Endodermal cell (in vitro differentiated cells): ENCODE measurements around the gene GALM. TPM values are rescaled to one million over a fixed set of nuclear protein-coding genes. Genes with fewer than 3 reads are reported as not detected.
A peak's percentile ranks its signal among the peaks of the same experiment; 100 is the strongest.

ENCODE experiments used
- DNase-seq: peaks from one replicate; pipeline ENCODE4 v3.0.0-alpha.2; 2017
- H3K27ac ChIP-seq: 2 replicates; pipeline ENCODE4 v1.5.1; 2013; ENCODE audit warnings: mild to moderate bottlenecking, low read depth, low read length, moderate library complexity
- H3K27me3 ChIP-seq: 2 replicates; pipeline ENCODE4 v1.6.1; 2013; ENCODE audit warnings: mild to moderate bottlenecking, low read length, moderate library complexity; ENCODE audit not compliant: insufficient read depth, control insufficient read depth, poor library complexity, severe bottlenecking
- H3K36me3 ChIP-seq: 2 replicates; pipeline ENCODE4 v1.7.0; 2013; ENCODE audit warnings: mild to moderate bottlenecking, low read length, moderate library complexity; ENCODE audit not compliant: control insufficient read depth, insufficient read depth
- H3K4me1 ChIP-seq: one replicate; pipeline ENCODE4 v1.7.0; 2013; ENCODE audit warnings: low read length; ENCODE audit not compliant: control insufficient read depth, insufficient read depth
- H3K4me3 ChIP-seq: 2 replicates; pipeline ENCODE4 v1.5.1; 2013; ENCODE audit warnings: mild to moderate bottlenecking, low read length, moderate library complexity
- H3K9ac ChIP-seq: 2 replicates; pipeline ENCODE4 v1.6.1; 2013; ENCODE audit warnings: mild to moderate bottlenecking, low read length, moderate library complexity; ENCODE audit not compliant: poor library complexity, severe bottlenecking; ENCODE audit errors: extremely low read depth
- H3K9me3 ChIP-seq: 2 replicates; pipeline ENCODE4 v1.6.1; 2013; ENCODE audit warnings: mild to moderate bottlenecking, low read length, moderate library complexity; ENCODE audit not compliant: control insufficient read depth
- H3K27ac Mint-ChIP-seq: 2 replicates; pipeline ENCODE4 v1.8.0; 2020; ENCODE audit warnings: mixed read lengths
- H3K27me3 Mint-ChIP-seq: 2 replicates; pipeline ENCODE4 v1.8.0; 2021; ENCODE audit warnings: mild to moderate bottlenecking, mixed read lengths; ENCODE audit not compliant: insufficient read depth
- H3K36me3 Mint-ChIP-seq: 2 replicates; pipeline ENCODE4 v1.8.0; 2020; ENCODE audit warnings: low read depth, mixed read lengths
- H3K4me1 Mint-ChIP-seq: 2 replicates; pipeline ENCODE4 v1.8.0; 2020; ENCODE audit warnings: mixed read lengths
- H3K4me3 Mint-ChIP-seq: 2 replicates; pipeline ENCODE4 v1.8.0; 2020; ENCODE audit warnings: mild to moderate bottlenecking, moderate library complexity, mixed read lengths
- H3K9me3 Mint-ChIP-seq: 2 replicates; pipeline ENCODE4 v1.8.0; 2020; ENCODE audit warnings: mild to moderate bottlenecking, mixed read lengths
- WGBS, 2 experiments: methylation state at CpG; one replicate each; pipeline versions ENCODE4 v1.1.5 to v1.1.7; 2013; ENCODE audit warnings: missing lambda C conversion rate in 2 of 2, mixed read lengths in 1 of 2; ENCODE audit not compliant: insufficient coverage in 1 of 2, insufficient read length in 1 of 2; 5-methylcytosine and 5-hydroxymethylcytosine counted together
- total RNA-seq, 2 donors: library from RNA; stranded (reverse); fragmentation: NEBNext Ultra II Directional in 1 of 2; extraction: Animal tissue kit (Norgen Biotek cat#: 25700) in 1 of 2; gene quantifications; 2 replicates in 1 of 2; 3 replicates in 1 of 2; pipeline ENCODE4 v1.2.1, GENCODE V29; 2021
- TF ChIP-seq, protein P1 (sequence below): fragments of 200-600 bp; sonication (generic); conservative IDR thresholded peaks from 2 replicates; pipeline ENCODE4 v1.5.0; 2021; ENCODE audit warnings: antibody characterized with exemption, mild to moderate bottlenecking

GALM gene
- total RNA-seq, 2 donors from 2014 or later: 14.2 to 16.2 TPM

DNA sequence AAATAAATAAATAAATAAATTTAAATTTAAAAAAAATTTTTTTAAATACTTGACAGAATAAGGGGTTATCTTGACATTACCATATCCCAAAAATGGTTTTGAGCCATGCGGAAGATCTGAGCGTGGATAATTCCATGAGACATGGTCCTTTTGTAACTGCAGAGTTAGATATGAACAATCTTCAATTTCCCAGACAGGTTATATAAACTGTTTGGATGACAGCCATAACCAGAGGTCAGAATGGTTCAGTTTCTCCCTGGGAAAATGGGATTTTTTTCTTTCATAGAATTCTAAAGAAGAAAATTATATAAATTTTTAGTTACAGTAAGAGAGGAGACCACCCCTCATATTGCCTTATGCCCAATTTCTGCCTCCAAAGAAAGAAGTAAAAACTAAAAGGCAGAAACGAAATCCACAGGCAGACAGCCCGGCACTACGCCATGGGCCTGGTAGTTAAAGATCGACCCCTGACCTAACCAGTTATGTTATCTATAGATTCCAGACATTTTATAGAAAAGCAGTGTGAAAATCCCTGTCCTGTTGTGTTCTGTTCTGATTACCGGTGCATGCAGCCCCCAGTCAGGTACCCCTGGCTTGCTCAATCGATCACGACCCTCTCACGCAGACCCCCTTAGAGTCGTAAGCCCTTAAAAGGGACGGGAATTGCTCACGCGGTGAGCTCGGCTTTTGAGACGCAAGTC, 3.0 kb downstream of the GALM start:
- Mint-ChIP-seq H3K27ac (peak overlapping the region; percentile 75), H3K27me3 (no peaks in the 10 kb centered on the region), H3K4me1 (peaks cover 37% of the 10 kb centered on the region), H3K4me3 (no peak overlapping the region), H3K36me3 (peaks cover 10% of the 10 kb centered on the region), H3K9me3 (peaks cover 1% of the 10 kb centered on the region)
- Histone ChIP-seq H3K36me3 (no peaks in the 10 kb centered on the region), H3K4me1 (peaks cover 13% of the 10 kb centered on the region), H3K27ac (no peak overlapping the region), H3K9ac (no peak overlapping the region), H3K4me3 (no peak overlapping the region), H3K27me3 (no peaks in the 10 kb centered on the region), H3K9me3 (no peaks in the 10 kb centered on the region)
- TF ChIP-seq, protein P1, sequence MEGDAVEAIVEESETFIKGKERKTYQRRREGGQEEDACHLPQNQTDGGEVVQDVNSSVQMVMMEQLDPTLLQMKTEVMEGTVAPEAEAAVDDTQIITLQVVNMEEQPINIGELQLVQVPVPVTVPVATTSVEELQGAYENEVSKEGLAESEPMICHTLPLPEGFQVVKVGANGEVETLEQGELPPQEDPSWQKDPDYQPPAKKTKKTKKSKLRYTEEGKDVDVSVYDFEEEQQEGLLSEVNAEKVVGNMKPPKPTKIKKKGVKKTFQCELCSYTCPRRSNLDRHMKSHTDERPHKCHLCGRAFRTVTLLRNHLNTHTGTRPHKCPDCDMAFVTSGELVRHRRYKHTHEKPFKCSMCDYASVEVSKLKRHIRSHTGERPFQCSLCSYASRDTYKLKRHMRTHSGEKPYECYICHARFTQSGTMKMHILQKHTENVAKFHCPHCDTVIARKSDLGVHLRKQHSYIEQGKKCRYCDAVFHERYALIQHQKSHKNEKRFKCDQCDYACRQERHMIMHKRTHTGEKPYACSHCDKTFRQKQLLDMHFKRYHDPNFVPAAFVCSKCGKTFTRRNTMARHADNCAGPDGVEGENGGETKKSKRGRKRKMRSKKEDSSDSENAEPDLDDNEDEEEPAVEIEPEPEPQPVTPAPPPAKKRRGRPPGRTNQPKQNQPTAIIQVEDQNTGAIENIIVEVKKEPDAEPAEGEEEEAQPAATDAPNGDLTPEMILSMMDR: no peak
- 94 to 97% methylated on average over 12 to 16 of the region's 16 CpGs for WGBS, 2 experiments
- no peak for DNase-seq

- H3K4me3 ChIP-seq: peak overlapping the region; percentile 22
- no peak overlapping the region for H3K9ac ChIP-seq
- peaks cover 6% of the 10 kb centered on the region for H3K36me3 ChIP-seq
- WGBS, 2 experiments: 66 to 70% methylated on average over 2 to 6 of the region's 6 CpGs
- H3K27ac ChIP-seq: no peak overlapping the region
- H3K4me1 Mint-ChIP-seq: peaks cover 26% of the 10 kb centered on the region
- peaks cover 3% of the 10 kb centered on the region for H3K4me1 ChIP-seq
- H3K36me3 Mint-ChIP-seq: peaks cover 17% of the 10 kb centered on the region
- peak overlapping the region; percentile 87 for H3K27ac Mint-ChIP-seq
- DNase-seq: peak; percentile 62
- no peak overlapping the region for H3K4me3 Mint-ChIP-seq
- H3K27me3 ChIP-seq: no peaks in the 10 kb centered on the region
- TF ChIP-seq, protein P1: no peak
- H3K27me3 Mint-ChIP-seq: no peaks in the 10 kb centered on the region
- H3K9me3 Mint-ChIP-seq: peaks cover 1% of the 10 kb centered on the region
- H3K9me3 ChIP-seq: no peaks in the 10 kb centered on the region
These were observed 5.4 kb downstream of the GALM start for GRCh38 chr2:38671303-38671702.

GRCh38 chr2:38671946-38672345, 6.0 kb downstream of the GALM start:
- H3K36me3 ChIP-seq: peaks cover 7% of the 10 kb centered on the region
- H3K4me3 Mint-ChIP-seq: no peak overlapping the region
- H3K9me3 ChIP-seq: no peaks in the 10 kb centered on the region
- H3K4me1 Mint-ChIP-seq: peaks cover 19% of the 10 kb centered on the region
- DNase-seq: peak; percentile 45
- no peak overlapping the region for H3K27ac Mint-ChIP-seq
- H3K9me3 Mint-ChIP-seq: peaks cover 1% of the 10 kb centered on the region
- TF ChIP-seq, protein P1: no peak
- no peak overlapping the region for H3K4me3 ChIP-seq
- WGBS, 2 experiments: 69 to 87% methylated on average over 1 to 2 of the region's 2 CpGs
- H3K4me1 ChIP-seq: no peaks in the 10 kb centered on the region
- no peaks in the 10 kb centered on the region for H3K27me3 Mint-ChIP-seq
- no peaks in the 10 kb centered on the region for H3K27me3 ChIP-seq
- H3K36me3 Mint-ChIP-seq: peaks cover 21% of the 10 kb centered on the region
- H3K9ac ChIP-seq: no peak overlapping the region
- H3K27ac ChIP-seq: no peak overlapping the region
